H1 (cell line): ENCODE measurements around the gene DLGAP3. TPM values are rescaled to one million over a fixed set of nuclear protein-coding genes. Genes with fewer than 3 reads are reported as not detected.

Source experiments
- HDAC6 ChIP-seq: IDR thresholded peaks from one replicate; pipeline ENCODE4 v1.7.1; 2012; ENCODE audit warnings: low read depth, mild to moderate bottlenecking, inconsistent platforms, low read length, moderate library complexity
- NRF1 ChIP-seq: IDR thresholded peaks from 2 replicates; pipeline ENCODE4 v1.6.1; 2011; ENCODE audit warnings: mild to moderate bottlenecking, low read depth, low read length, improper control_type of control experiment
- polyA plus RNA-seq, 7 experiments: library from polyadenylated mRNA; depleted of rRNA in 3 of 7; stranded (reverse) in 5 of 7; unstranded in 2 of 7; fragments of >200 nt in 5 of 7; fragments of 200-250 nt in 2 of 7; gene quantifications; 1 replicate in 5 of 7; 2 replicates in 1 of 7; 4 replicates in 1 of 7; pipeline versions ENCODE4 v1.2.1 to v1.2.3, GENCODE V29; 2011 to 2013; ENCODE audit warnings: missing spikeins in 2 of 7, mixed read lengths in 2 of 7
- total RNA-seq: library from RNA; stranded (reverse); fragmentation: NEBNext Ultra II Directional; extraction: Animal tissue kit (Norgen Biotek cat#: 25700); gene quantifications from 2 replicates; pipeline ENCODE4 v1.2.1, GENCODE V29; 2021

The DLGAP3 gene
- total and polyA plus RNA-seq, 2 of the 8 experiments (the other 6 are each of a cell fraction or from before 2014, with no cell fraction given) = 3.8 to 13.2 TPM

DNA sequence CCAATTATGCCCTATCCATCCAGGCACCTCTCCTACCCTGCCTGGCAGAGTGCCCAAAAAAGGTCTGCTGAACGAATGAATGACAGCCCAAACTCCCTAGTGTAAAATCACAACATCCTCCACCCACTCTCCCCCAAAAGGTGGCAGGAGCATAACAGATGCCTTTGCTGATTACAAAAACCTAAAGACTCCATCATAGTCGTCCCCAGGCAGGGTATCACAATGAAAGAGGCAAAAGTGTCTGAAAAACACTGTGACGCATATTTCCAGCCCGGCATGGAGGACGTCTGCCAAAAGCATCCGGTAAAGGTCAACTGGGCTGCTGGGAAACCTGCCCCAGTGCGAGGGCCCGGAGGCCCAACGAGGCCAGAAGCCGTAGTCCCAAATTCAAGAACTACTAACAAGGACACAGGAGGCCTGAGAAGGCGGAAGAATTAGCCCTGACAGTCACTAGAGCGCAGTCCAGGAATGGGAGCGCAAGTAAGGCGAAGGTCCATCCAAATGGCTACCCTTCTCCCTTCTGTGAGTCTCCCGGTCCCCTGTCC, 70.5 kb downstream of the DLGAP3 start (continued):
- TF ChIP-seq HDAC6 (no peak), NRF1 (no peak)
